ENCODE results near the gene MYF5.

GRCh38 chr12:80698847-80699542 is 17.7 kb upstream of the MYF5 start:
- TF ChIP-seq TARDBP (IDR thresholded peaks at IDR 0.05) (no peak), FOXA1 (IDR thresholded peaks at IDR 0.05) (no peak)
